ENCODE data around the gene CIB4. TPM values are rescaled to one million over a fixed set of nuclear protein-coding genes. Genes with fewer than 3 reads are reported as not detected.
A peak's percentile ranks its signal among the peaks of the same experiment; 100 is the strongest.

CIB4 gene
- total and polyA plus RNA-seq, 4 donors, result 1.3 TPM; not detected in 3

- ATAC-seq (ENCODE audit: insufficient read depth, low FRiP score), result no peak
Measured at GRCh38 chr2:26634636-26635230, 6.4 kb downstream of the CIB4 start.

GRCh38 chr2:26633993-26634595, 7.1 kb downstream of the CIB4 start:
- Histone ChIP-seq H3K27me3 (ENCODE audit: control insufficient read depth in 3 of 3, insufficient read depth in 3 of 3, low read length in 2 of 3) (no peaks in the 10 kb centered on the region), H3K4me3 (no peak overlapping the region), H3K9ac (ENCODE audit: insufficient read depth in 1 of 2, low read length in 2 of 2) (no peak overlapping the region), H3K36me3 (ENCODE audit: control insufficient read depth in 4 of 4, insufficient read depth in 4 of 4, low read length in 4 of 4) (no peaks in the 10 kb centered on the region), H3K9me3 (ENCODE audit: control insufficient read depth in 4 of 4, insufficient read depth in 3 of 4, low read length in 3 of 4) (no peaks in the 10 kb centered on the region), H3K27ac (ENCODE audit: low read depth in 1 of 2, low read length in 1 of 2) (no peak overlapping the region), H3K4me1 (ENCODE audit: control insufficient read depth in 5 of 5, insufficient read depth in 5 of 5, low read length in 5 of 5) (peaks cover 0 to 75% (median 28%) of the 10 kb centered on the region in 5 donors)
- 71 to 74% methylated on average over 7 of the region's 7 CpGs for WGBS, 2 donors
- TF ChIP-seq, protein P1, sequence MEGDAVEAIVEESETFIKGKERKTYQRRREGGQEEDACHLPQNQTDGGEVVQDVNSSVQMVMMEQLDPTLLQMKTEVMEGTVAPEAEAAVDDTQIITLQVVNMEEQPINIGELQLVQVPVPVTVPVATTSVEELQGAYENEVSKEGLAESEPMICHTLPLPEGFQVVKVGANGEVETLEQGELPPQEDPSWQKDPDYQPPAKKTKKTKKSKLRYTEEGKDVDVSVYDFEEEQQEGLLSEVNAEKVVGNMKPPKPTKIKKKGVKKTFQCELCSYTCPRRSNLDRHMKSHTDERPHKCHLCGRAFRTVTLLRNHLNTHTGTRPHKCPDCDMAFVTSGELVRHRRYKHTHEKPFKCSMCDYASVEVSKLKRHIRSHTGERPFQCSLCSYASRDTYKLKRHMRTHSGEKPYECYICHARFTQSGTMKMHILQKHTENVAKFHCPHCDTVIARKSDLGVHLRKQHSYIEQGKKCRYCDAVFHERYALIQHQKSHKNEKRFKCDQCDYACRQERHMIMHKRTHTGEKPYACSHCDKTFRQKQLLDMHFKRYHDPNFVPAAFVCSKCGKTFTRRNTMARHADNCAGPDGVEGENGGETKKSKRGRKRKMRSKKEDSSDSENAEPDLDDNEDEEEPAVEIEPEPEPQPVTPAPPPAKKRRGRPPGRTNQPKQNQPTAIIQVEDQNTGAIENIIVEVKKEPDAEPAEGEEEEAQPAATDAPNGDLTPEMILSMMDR (IDR thresholded peaks at IDR 0.05; ENCODE audit: control extremely low read depth, extremely low read depth), result no peak
- ATAC-seq (ENCODE audit: insufficient read depth, low FRiP score), result no peak
- no peak for DNase-seq

More at GRCh38 chr2:26634636-26635230, 6.4 kb downstream of the CIB4 start:
- peaks cover 0 to 78% (median 30%) of the 10 kb centered on the region in 5 donors for H3K4me1 ChIP-seq (ENCODE audit: control insufficient read depth in 5 of 5, insufficient read depth in 5 of 5, low read length in 5 of 5)
- no peaks in the 10 kb centered on the region for H3K9me3 ChIP-seq (ENCODE audit: control insufficient read depth in 4 of 4, insufficient read depth in 3 of 4, low read length in 3 of 4)
- H3K4me3 ChIP-seq, result no peak overlapping the region
- no peak overlapping the region for H3K9ac ChIP-seq (ENCODE audit: insufficient read depth in 1 of 2, low read length in 2 of 2)
- H3K27ac ChIP-seq (ENCODE audit: low read depth in 1 of 2, low read length in 1 of 2), result no peak overlapping the region
- DNase-seq, result no peak
- WGBS, 2 donors, result 93 to 96% methylated on average over 11 of the region's 11 CpGs
- H3K36me3 ChIP-seq (ENCODE audit: control insufficient read depth in 4 of 4, insufficient read depth in 4 of 4, low read length in 4 of 4), result no peaks in the 10 kb centered on the region
- TF ChIP-seq, protein P1 (IDR thresholded peaks at IDR 0.05; ENCODE audit: control extremely low read depth, extremely low read depth), result no peak
- no peaks in the 10 kb centered on the region for H3K27me3 ChIP-seq (ENCODE audit: control insufficient read depth in 3 of 3, insufficient read depth in 3 of 3, low read length in 2 of 3)

DNA sequence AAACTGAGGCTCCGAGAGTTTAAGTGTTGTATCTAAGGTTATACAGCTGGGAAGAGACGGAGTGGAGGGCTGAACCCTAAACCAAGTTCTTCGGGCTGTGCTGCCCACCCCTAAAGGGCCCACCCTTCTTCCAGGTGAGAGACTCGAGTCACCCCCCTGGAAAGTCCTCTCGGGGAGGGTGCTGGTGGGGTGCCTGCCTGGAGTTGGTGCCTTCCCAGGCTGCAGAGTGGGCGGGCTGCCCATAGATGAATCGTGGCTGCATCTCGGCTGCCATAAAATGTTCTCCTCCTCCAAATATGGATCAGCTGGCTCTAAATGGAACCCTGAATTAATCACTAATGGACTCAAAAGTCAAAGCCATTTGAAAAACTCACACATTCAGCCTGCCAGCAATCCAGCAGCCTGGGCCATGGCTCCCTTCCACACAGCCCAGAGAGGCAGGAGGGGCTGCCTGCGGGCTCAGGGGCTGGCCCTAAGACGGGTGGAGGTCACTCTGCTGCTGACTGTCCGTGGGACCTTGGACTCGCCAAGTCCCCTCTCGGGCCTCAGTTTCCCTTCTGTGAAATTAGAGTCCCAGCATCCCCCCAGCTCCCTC, 7.7 kb downstream of the CIB4 start:
- H3K27me3 ChIP-seq (ENCODE audit: control insufficient read depth in 3 of 3, insufficient read depth in 3 of 3, low read length in 2 of 3), result no peaks in the 10 kb centered on the region
- TF ChIP-seq, protein P1 (IDR thresholded peaks at IDR 0.05; ENCODE audit: control extremely low read depth, extremely low read depth), result no peak
- DNase-seq (peak; percentile 73 to 90 (median 82)), ATAC-seq (ENCODE audit: insufficient read depth, low FRiP score) (no peak)
- no peak overlapping the region for H3K4me3 ChIP-seq
- H3K36me3 ChIP-seq (ENCODE audit: control insufficient read depth in 4 of 4, insufficient read depth in 4 of 4, low read length in 4 of 4), result no peaks in the 10 kb centered on the region
- H3K9me3 ChIP-seq (ENCODE audit: control insufficient read depth in 4 of 4, insufficient read depth in 3 of 4, low read length in 3 of 4), result no peaks in the 10 kb centered on the region
- H3K4me1 ChIP-seq (ENCODE audit: control insufficient read depth in 5 of 5, insufficient read depth in 5 of 5, low read length in 5 of 5), result peaks cover 0 to 75% (median 28%) of the 10 kb centered on the region in 5 donors
- no peak overlapping the region for H3K9ac ChIP-seq (ENCODE audit: insufficient read depth in 1 of 2, low read length in 2 of 2)
- WGBS, 2 donors, result 82 to 85% methylated on average over 13 of the region's 13 CpGs
- no peak overlapping the region for H3K27ac ChIP-seq (ENCODE audit: low read depth in 1 of 2, low read length in 1 of 2)
